DMS53 treated with DMSO at 0.1 percent for 48 hours (cell line): ENCODE measurements around the gene NLK.

ENCODE experiments used
- DNase-seq: peaks from one replicate; lab custom pipeline; 2025; ENCODE audit not compliant: unreplicated experiment; lab: John Stamatoyannopoulos, UW

NLK gene

GRCh38 chr17:28110184-28110583 is 67.7 kb downstream of the NLK start:
- DNase-seq, result no peak

- DNase-seq, result no peak
Measured at GRCh38 chr17:28112181-28112580, 69.7 kb downstream of the NLK start.

GRCh38 chr17:28112606-28113005 is 70.1 kb downstream of the NLK start:
- DNase-seq, result no peak

- no peak for DNase-seq
Measured at GRCh38 chr17:28113269-28113668, 70.8 kb downstream of the NLK start.

GRCh38 chr17:28115046-28115445 is 72.6 kb downstream of the NLK start:
- DNase-seq, result no peak

- no peak for DNase-seq
Measured at GRCh38 chr17:28117304-28117703, 74.8 kb downstream of the NLK start.

- no peak for DNase-seq
Measured at GRCh38 chr17:28118362-28118761, 75.9 kb downstream of the NLK start.

- DNase-seq, result no peak
Measured at GRCh38 chr17:28119046-28119445, 76.6 kb downstream of the NLK start.

GRCh38 chr17:28119560-28119959 is 77.1 kb downstream of the NLK start:
- DNase-seq, result no peak

- no peak for DNase-seq
Measured at GRCh38 chr17:28120766-28121165, 78.3 kb downstream of the NLK start.

GRCh38 chr17:28124962-28125361 is 82.5 kb downstream of the NLK start:
- no peak for DNase-seq

GRCh38 chr17:28125526-28126378 is 83.3 kb downstream of the NLK start:
- peak; percentile 45 for DNase-seq

GRCh38 chr17:28127196-28127595 is 84.7 kb downstream of the NLK start:
- DNase-seq, result no peak

GRCh38 chr17:28128779-28129178 is 86.3 kb downstream of the NLK start:
- no peak for DNase-seq

GRCh38 chr17:28130472-28130871 is 88.0 kb downstream of the NLK start:
- DNase-seq, result no peak

GRCh38 chr17:28131599-28131998 is 89.1 kb downstream of the NLK start:
- DNase-seq, result no peak

GRCh38 chr17:28133562-28133970 is 91.1 kb downstream of the NLK start:
- no peak for DNase-seq

GRCh38 chr17:28136923-28137322 is 94.4 kb downstream of the NLK start:
- no peak for DNase-seq

GRCh38 chr17:28139822-28140221 is 97.3 kb downstream of the NLK start:
- DNase-seq, result no peak

- no peak for DNase-seq
Measured at GRCh38 chr17:28141313-28141712, 98.8 kb downstream of the NLK start.

GRCh38 chr17:28141773-28142172 is 99.3 kb downstream of the NLK start:
- no peak for DNase-seq

GRCh38 chr17:28142305-28142704 is 99.8 kb downstream of the NLK start:
- DNase-seq, result no peak

GRCh38 chr17:28144019-28144418 is 101.5 kb downstream of the NLK start:
- no peak for DNase-seq
